HepG2 (cell line): ENCODE data around the gene FANCM. TPM values are rescaled to one million over a fixed set of nuclear protein-coding genes. Genes with fewer than 3 reads are reported as not detected.

Source experiments
- ATAC-seq: fragments of 200-7000 bp; cut with Tn5 transposase; 3 replicates; pipeline ENCODE4 v1.9.1; 2020; ENCODE audit warnings: mild to moderate bottlenecking, moderate library complexity
- BruUV-seq: library from RNA; stranded (reverse); fragments of 400-500 nt; replicated peaks from 2 replicates; lab custom pipeline; 2021; lab: Mats Ljungman, UMichigan
- CTCF ChIA-PET: fragments of 300-600 bp; formaldehyde crosslinking; extraction: SDS; loops from one replicate; lab custom pipeline; 2021; ENCODE audit warnings: low total read pairs, inconsistent platforms, low intra/inter-chr PET ratio; lab: Yijun Ruan, JAX
- POLR2A ChIA-PET: fragments of 350-600 bp; sonication (Branson Sonifier 250); formaldehyde crosslinking; loops from one replicate; lab custom pipeline; 2020; ENCODE audit warnings: antibody characterized with exemption, inconsistent platforms; lab: Yijun Ruan, JAX
- DNase-seq: peaks from one replicate; pipeline ENCODE4 v3.0.0-alpha.2; 2015; ENCODE audit warnings: low spot score
- FAIRE-seq: peaks from 3 replicates; lab custom pipeline; 2011; peaks lifted over from hg19 to GRCh38; lab: Jason Lieb, UNC
- H2AFZ ChIP-seq: one replicate; pipeline ENCODE4 v1.6.1; 2011; ENCODE audit warnings: low read length, inconsistent platforms
- H3K27ac ChIP-seq: fragments of 300-600 bp; 3 replicates; pipeline ENCODE4 v1.8.0; 2011; ENCODE audit warnings: mixed run types, mild to moderate bottlenecking, mixed read lengths, low read length, inconsistent platforms; ENCODE audit not compliant: insufficient read depth; ENCODE audit errors: extremely low read length
- H3K27me3 ChIP-seq, 2 experiments: fragments of 200-600 bp in 1 of 2; 2 replicates in 1 of 2; 3 replicates in 1 of 2; pipeline versions ENCODE4 v1.6.0 to v1.8.0; 2011; ENCODE audit warnings: low read length in 2 of 2, mild to moderate bottlenecking in 2 of 2, moderate library complexity in 2 of 2, inconsistent platforms in 1 of 2; ENCODE audit not compliant: insufficient read depth in 2 of 2, control insufficient read depth in 1 of 2
- H3K36me3 ChIP-seq, 2 experiments: fragments of 200-600 bp in 1 of 2; replicated peaks in 1 of 2; 2 replicates in 1 of 2; 3 replicates in 1 of 2; pipeline versions ENCODE4 v1.5.1 to v1.8.0; 2011; ENCODE audit warnings: low read length in 2 of 2, inconsistent platforms in 1 of 2; ENCODE audit not compliant: insufficient read depth in 2 of 2, control insufficient read depth in 1 of 2
- H3K4me1 ChIP-seq: 2 replicates; pipeline ENCODE4 v1.5.1; 2012; ENCODE audit warnings: low read length, inconsistent platforms; ENCODE audit not compliant: insufficient read depth
- H3K4me2 ChIP-seq: 2 replicates; pipeline ENCODE4 v1.6.0; 2011; ENCODE audit warnings: low read depth, low read length, inconsistent platforms
- H3K4me3 ChIP-seq, 3 experiments: fragments of 200-600 bp in 1 of 3; sonication (generic), shearing (Covaris generic) in 1 of 3; replicated peaks in 1 of 3; 2 replicates each; pipeline ENCODE4 v1.5.1; 2011 to 2016; ENCODE audit warnings: low read length in 3 of 3, inconsistent platforms in 2 of 3, low read depth in 2 of 3, mild to moderate bottlenecking in 2 of 3, control low read depth in 1 of 3, mixed read lengths in 1 of 3; ENCODE audit not compliant: insufficient read depth in 1 of 3
- H3K79me2 ChIP-seq: one replicate; pipeline ENCODE4 v1.6.1; 2011; ENCODE audit warnings: low read length, inconsistent platforms; ENCODE audit not compliant: insufficient read depth
- H3K9ac ChIP-seq: 2 replicates; pipeline ENCODE4 v1.6.0; 2011; ENCODE audit warnings: mild to moderate bottlenecking, low read depth, low read length, inconsistent platforms; ENCODE audit not compliant: insufficient read depth
- H3K9me3 ChIP-seq: 2 replicates; pipeline ENCODE4 v1.5.1; 2012; ENCODE audit warnings: mild to moderate bottlenecking, low read length
- H4K20me1 ChIP-seq: 2 replicates; pipeline ENCODE4 v1.6.0; 2011; ENCODE audit warnings: inconsistent platforms, mild to moderate bottlenecking, low read length, moderate library complexity; ENCODE audit not compliant: insufficient read depth
- ATAD3A ChIP-seq: sonication (generic); formaldehyde crosslinking; IDR thresholded peaks from 2 replicates; pipeline ENCODE4 v1.4.0; 2020; ENCODE audit warnings: missing genetic modification reagents
- ATF5 ChIP-seq: sonication (generic); formaldehyde crosslinking; IDR thresholded peaks from 2 replicates; pipeline ENCODE4 v1.4.0; 2020; ENCODE audit warnings: mild to moderate bottlenecking, low read depth, missing genetic modification reagents
- DNMT1 ChIP-seq: sonication (generic); formaldehyde crosslinking; IDR thresholded peaks from 2 replicates; pipeline ENCODE4 v1.5.1; 2020; ENCODE audit warnings: mild to moderate bottlenecking, missing genetic modification reagents
- EEA1 ChIP-seq: sonication (generic); formaldehyde crosslinking; IDR thresholded peaks from 2 replicates; pipeline ENCODE4 v1.5.1; 2020; ENCODE audit warnings: mild to moderate bottlenecking, missing genetic modification reagents, borderline replicate concordance
- FOXA1 ChIP-seq, 2 experiments: fragments of 450-650 bp in 1 of 2; sonication (generic) in 1 of 2; formaldehyde crosslinking in 1 of 2; IDR thresholded peaks; 2 replicates each; pipeline versions ENCODE4 v1.4.0 to v1.6.1; 2016 to 2020; ENCODE audit warnings: missing genetic modification reagents in 1 of 2
- HNF1A ChIP-seq, 2 experiments: sonication (generic) in 1 of 2; formaldehyde crosslinking in 1 of 2; IDR thresholded peaks; 2 replicates each; pipeline versions ENCODE4 v1.4.0 to v1.6.1; 2016 to 2020; ENCODE audit warnings: borderline replicate concordance in 1 of 2, low read depth in 1 of 2, mild to moderate bottlenecking in 1 of 2, missing genetic modification reagents in 1 of 2
- KLF9 ChIP-seq: IDR thresholded peaks from 2 replicates; pipeline ENCODE4 v1.6.1; 2016; ENCODE audit warnings: low read depth
- MAZ ChIP-seq, 2 experiments: sonication (generic) in 1 of 2; formaldehyde crosslinking in 1 of 2; IDR thresholded peaks; 2 replicates each; pipeline versions ENCODE4 v1.5.0 to v1.6.1; 2012 to 2020; ENCODE audit warnings: low read depth in 2 of 2, mild to moderate bottlenecking in 2 of 2, borderline replicate concordance in 1 of 2, improper control_type of control experiment in 1 of 2, low read length in 1 of 2, missing genetic modification reagents in 1 of 2, moderate library complexity in 1 of 2
- NFIC ChIP-seq: IDR thresholded peaks from 2 replicates; pipeline ENCODE4 v1.6.1; 2012; ENCODE audit warnings: mild to moderate bottlenecking, low read length, inconsistent platforms
- PRDM4 ChIP-seq: sonication (generic); formaldehyde crosslinking; IDR thresholded peaks from 2 replicates; pipeline ENCODE4 v1.9.0; 2021; ENCODE audit warnings: missing genetic modification reagents, borderline replicate concordance
- SETDB1 ChIP-seq: sonication (generic); formaldehyde crosslinking; IDR thresholded peaks from 2 replicates; pipeline ENCODE4 v1.5.1; 2020; ENCODE audit warnings: missing genetic modification reagents, mild to moderate bottlenecking, borderline replicate concordance
- TFAP4 ChIP-seq: sonication (generic); IDR thresholded peaks from 2 replicates; pipeline ENCODE4 v1.6.1; 2016; ENCODE audit warnings: low read depth, borderline replicate concordance
- U2AF1 ChIP-seq: fragments of 200-400 bp; formaldehyde crosslinking; optimal IDR thresholded peaks from 2 replicates; pipeline ENCODE3; 2017; ENCODE audit warnings: mild to moderate bottlenecking, low read depth, low read length
- ZNF263 ChIP-seq: sonication (generic); formaldehyde crosslinking; IDR thresholded peaks from 2 replicates; pipeline ENCODE4 v1.4.0; 2020; ENCODE audit warnings: missing genetic modification reagents
- ZNF709 ChIP-seq: sonication (generic); formaldehyde crosslinking; IDR thresholded peaks from 2 replicates; pipeline ENCODE4 v1.5.0; 2020; ENCODE audit warnings: mild to moderate bottlenecking, missing genetic modification reagents
- WGBS: methylation state at CpG from one replicate; pipeline ENCODE4 v1.1.6; 2017; ENCODE audit warnings: low lambda C conversion rate; 5-methylcytosine and 5-hydroxymethylcytosine counted together
- in situ Hi-C: cut with HindIII; loops from 2 replicates; pipeline ENCODE4 v1.10.0; 2017; ENCODE audit warnings: low pct_unique_long_range_greater_than_20kb; ENCODE audit not compliant: extremely low pct_ligation_motif_present
- intact Hi-C: fragments of 100-400 bp; cut with micrococcal nuclease; formaldehyde crosslinking; loops from one replicate; pipeline ENCODE4 v1.10.0; 2022; ENCODE audit not compliant: unreplicated experiment
- polyA plus RNA-seq, 8 experiments: library from polyadenylated mRNA; depleted of rRNA in 3 of 8; stranded (reverse) in 7 of 8; unstranded in 1 of 8; fragments of >200 nt; fragmentation: Illumina TruSeq in 4 of 8; extraction: Trizol in 4 of 8; gene quantifications; 2 replicates each; pipeline versions ENCODE4 v1.2.1 to v1.2.3, GENCODE V29; 2011 to 2016; ENCODE audit warnings: low read depth in 4 of 8, missing spikeins in 1 of 8, mixed read lengths in 1 of 8; ENCODE audit not compliant: insufficient read depth in 1 of 8
- total RNA-seq, 5 experiments: library from RNA; depleted of rRNA; stranded (reverse); fragments of >200 nt; fragmentation: Illumina TruSeq; extraction: Trizol; gene quantifications; 2 replicates each; pipeline ENCODE4 v1.2.3, GENCODE V29; 2016; ENCODE audit warnings: low read depth in 1 of 5

FANCM gene
- total and polyA plus RNA-seq, 2 of the 13 experiments (the other 11 are each of a cell fraction or from before 2014, with no cell fraction given) = 2.6 to 10.4 TPM

GRCh38 chr14:45194964-45195363 lies 59.2 kb downstream of the FANCM start:
- Histone ChIP-seq H3K9ac (no peak overlapping the region), H3K36me3 (peaks cover 0 to 9% of the 10 kb centered on the region in 2 experiments; a peak in 1 of 5 replicates), H3K4me1 (no peaks in the 10 kb centered on the region), H2AFZ (no peak overlapping the region), H4K20me1 (no peaks in the 10 kb centered on the region), H3K79me2 (no peaks in the 10 kb centered on the region), H3K4me3 (no peak overlapping the region), H3K4me2 (no peak overlapping the region), H3K9me3 (no peaks in the 10 kb centered on the region), H3K27me3 (no peaks in the 10 kb centered on the region), H3K27ac (no peak overlapping the region)
- intact Hi-C loops (no loop called here), in situ Hi-C loops (no loop called here)
- 93% methylated on average over 4 of the region's 4 CpGs for WGBS
- CTCF ChIA-PET = no interaction called here
- ATAC-seq (no peak), FAIRE-seq (no peak), DNase-seq (no peak)
- POLR2A ChIA-PET = no interaction called here
- no TSS peak for BruUV-seq
- no peak for TF ChIP-seq U2AF1
- TF ChIP-seq ATF5 = no peak
- no peak for TF ChIP-seq FOXA1 (IDR thresholded peaks at IDR 0.05)
- no peak for TF ChIP-seq FOXA1 (CRISPR knock-in tag; IDR thresholded peaks at IDR 0.05)
- TF ChIP-seq EEA1 = no peak
- TF ChIP-seq NFIC = no peak
- TF ChIP-seq ZNF263 (CRISPR knock-in tag) = no peak
- TF ChIP-seq TFAP4 = no peak
- TF ChIP-seq PRDM4 (CRISPR knock-in tag) = no peak
- TF ChIP-seq KLF9 = no peak
- no peak for TF ChIP-seq ZNF709 (CRISPR knock-in tag)
- TF ChIP-seq SETDB1 = no peak
- TF ChIP-seq DNMT1 = no peak
- no peak for TF ChIP-seq MAZ (IDR thresholded peaks at IDR 0.05; ENCODE audit: borderline replicate concordance, low read depth, low read length)
- no peak for TF ChIP-seq MAZ (CRISPR knock-in tag; IDR thresholded peaks at IDR 0.05; ENCODE audit: low read depth)
- TF ChIP-seq ATAD3A (CRISPR knock-in tag) = no peak
- no peak for TF ChIP-seq HNF1A (IDR thresholded peaks at IDR 0.05; ENCODE audit: low read depth)
- no peak for TF ChIP-seq HNF1A (CRISPR knock-in tag; IDR thresholded peaks at IDR 0.05; ENCODE audit: borderline replicate concordance)
